ENCODE results near the gene KRT84.

The KRT84 gene, protein sequence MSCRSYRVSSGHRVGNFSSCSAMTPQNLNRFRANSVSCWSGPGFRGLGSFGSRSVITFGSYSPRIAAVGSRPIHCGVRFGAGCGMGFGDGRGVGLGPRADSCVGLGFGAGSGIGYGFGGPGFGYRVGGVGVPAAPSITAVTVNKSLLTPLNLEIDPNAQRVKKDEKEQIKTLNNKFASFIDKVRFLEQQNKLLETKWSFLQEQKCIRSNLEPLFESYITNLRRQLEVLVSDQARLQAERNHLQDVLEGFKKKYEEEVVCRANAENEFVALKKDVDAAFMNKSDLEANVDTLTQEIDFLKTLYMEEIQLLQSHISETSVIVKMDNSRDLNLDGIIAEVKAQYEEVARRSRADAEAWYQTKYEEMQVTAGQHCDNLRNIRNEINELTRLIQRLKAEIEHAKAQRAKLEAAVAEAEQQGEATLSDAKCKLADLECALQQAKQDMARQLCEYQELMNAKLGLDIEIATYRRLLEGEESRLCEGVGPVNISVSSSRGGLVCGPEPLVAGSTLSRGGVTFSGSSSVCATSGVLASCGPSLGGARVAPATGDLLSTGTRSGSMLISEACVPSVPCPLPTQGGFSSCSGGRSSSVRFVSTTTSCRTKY

DNA sequence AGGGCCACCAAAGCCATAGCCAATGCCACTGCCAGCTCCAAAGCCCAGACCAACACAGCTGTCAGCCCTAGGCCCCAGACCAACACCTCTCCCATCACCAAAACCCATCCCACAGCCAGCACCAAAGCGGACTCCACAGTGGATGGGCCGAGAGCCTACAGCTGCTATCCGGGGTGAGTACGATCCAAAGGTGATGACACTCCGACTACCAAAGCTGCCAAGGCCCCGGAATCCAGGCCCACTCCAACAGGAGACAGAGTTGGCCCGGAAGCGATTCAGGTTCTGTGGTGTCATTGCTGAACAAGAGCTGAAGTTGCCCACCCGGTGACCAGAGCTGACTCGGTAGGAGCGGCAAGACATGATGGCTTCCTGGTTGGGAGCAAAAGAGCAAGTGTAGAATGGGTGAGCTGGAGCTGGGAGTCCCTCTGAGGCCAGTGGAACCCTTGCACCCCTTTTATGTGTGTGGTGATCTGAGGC is at the start of gene KRT84:
Gene KRT84 (minus strand): TSS at position 427 of the 477 bp plus-strand sequence. CDS start 67 bp downstream, at position 360.
- DNase-seq (ENCODE audit: low read depth) = no peak

DNA sequence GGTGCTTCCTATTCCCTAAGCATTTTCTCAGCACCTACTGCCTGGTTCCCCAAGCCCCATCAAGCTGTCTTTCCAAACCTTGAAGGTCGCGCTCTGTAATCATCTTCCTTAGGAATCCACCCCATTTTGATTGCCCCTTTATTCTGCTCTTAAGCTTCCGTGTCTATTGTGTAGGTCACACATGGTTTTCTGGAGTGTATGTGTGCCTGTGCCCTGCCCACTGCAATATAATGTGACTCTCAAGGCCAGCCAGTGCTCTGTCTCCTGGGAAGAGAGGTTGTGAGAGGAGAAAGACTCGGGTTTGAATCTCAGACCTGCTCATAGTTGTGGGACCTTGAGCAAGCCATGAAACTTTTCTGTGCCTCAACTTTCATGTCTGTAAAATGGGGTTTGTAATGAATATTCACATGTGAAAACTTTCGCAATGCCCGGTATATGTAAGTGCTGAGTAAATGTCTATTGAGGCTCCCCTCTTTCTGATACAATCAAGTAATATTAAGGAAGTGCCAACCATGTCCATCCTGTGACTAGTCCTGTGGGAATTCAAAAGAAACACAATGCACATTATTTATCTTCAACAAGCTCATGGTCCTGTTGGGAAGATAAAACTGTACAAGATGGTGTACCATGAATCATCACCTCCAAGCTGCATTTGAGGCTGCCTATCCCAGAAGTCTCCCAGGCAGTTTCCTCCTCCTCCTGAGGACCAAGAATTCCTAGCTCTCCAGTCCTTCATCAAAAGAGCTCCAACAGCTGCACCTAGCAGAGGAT is 49.5 kb upstream of the KRT84 start:
- DNase-seq (ENCODE audit: low read depth) = no peak

DNA sequence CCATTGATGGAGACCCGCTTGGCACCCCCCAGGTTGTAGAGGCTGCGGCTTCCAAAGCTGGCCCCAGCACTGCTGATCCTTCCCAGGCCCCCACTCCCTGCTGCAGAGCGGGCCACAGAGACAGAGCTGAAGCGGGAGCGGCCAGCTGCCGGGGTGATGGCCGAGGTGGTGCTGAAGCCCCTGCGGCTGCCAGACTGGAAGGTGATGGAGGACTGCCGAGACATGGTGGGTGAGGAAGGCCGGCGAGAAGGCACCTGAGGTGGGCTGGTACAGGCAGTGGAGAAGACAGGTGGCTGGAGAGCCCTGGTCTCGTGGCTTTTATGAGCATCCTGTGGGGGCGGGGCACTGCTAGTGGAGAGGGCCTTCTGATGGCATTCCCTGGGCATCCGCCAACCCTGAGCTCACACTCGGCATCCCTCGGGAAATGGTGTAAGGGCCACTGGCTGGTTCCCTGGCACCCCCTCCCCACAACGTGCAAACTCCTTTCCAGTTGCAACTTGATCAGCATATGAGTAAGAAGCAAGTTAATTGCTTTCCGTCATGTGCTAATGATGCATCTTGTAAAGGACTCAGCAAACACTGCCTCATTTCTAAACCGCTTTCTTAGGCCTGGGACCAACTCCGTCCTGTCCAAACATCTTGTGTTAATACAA is 48.8 kb upstream of the KRT84 start, which contains the start of gene KRT75:
Gene KRT75 (minus strand): TSS at position 291 of the 653 bp plus-strand sequence. CDS start 67 bp downstream, at position 224.
- no peak for DNase-seq (ENCODE audit: low read depth)

DNA sequence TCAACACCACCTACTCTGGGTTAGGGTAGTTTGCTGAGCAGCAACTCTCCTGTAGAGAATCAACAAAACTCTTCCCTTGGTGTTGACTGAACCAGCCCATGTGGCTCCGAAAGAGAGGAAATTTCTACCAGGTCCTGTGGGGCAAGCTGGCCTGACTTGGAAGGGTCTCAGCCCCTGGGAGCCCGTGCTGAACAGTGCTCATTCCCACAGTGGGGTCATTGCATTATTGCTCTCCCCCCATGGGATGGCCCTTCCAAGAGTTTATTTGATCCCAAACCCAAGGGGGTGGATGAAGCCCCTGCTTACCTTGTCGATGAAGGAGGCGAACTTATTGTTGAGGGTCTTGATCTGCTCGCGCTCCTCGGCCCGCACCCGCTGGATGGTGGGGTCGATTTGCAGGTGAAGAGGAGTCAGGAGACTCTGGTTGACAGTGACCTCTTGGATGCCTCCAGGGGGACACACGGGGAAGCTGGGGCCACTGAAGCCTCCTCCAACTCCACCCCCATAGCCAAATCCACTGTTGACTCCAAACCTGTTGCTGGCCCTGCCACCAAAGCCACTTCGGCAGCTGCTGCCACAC is 48.1 kb upstream of the KRT84 start:
- no peak for DNase-seq (ENCODE audit: low read depth)

DNA sequence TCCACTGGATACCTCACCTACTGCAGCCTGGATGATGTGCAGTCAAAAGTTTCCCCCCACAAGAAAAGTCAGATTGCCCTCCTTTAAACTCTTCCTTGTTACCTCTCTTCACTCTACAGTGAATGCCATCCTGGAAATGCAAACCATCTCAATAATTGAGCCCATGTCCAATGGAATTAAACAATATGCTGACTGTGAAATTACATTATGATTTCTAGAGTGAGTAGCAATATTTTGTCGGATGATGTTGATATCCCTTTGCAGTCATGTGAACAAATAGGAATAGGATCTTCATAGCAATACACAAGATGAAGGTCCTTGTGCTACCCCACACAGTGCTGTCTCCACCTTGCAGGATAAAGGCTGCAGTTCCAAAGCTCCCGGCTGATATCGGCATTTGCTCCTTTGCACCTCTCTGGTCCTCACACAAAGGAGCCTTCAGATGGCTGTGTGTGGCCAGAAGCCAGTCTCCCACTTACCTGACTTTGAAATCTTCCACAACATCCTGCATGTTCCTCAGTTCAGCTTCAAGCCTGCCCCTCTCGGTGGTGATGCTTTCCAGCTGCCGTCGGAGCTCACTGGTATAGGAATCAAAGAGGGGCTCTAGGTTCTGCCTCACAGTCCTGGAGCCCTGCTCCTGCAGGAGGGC is 47.2 kb upstream of the KRT84 start:
- no peak for DNase-seq (ENCODE audit: low read depth)

DNA sequence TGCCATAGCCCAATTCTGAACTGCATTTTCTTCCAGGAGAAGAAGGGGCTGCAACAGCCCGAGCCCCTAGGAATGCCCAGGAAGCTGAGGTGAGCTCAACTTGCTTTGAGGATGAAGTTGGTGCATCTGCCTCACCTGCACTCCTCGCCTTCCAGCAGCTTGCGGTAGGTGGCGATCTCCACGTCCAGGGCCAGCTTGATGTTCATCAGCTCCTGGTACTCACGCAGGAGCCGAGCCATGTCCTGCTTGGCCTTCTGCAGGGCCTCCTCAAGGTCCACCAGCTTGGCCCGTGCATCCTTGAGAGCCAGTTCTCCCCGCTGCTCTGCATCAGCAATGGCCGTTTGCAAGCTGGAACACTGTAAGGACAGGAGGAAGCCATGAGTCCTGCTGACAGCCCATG is 42.7 kb upstream of the KRT84 start:
- no peak for DNase-seq (ENCODE audit: low read depth)

DNA sequence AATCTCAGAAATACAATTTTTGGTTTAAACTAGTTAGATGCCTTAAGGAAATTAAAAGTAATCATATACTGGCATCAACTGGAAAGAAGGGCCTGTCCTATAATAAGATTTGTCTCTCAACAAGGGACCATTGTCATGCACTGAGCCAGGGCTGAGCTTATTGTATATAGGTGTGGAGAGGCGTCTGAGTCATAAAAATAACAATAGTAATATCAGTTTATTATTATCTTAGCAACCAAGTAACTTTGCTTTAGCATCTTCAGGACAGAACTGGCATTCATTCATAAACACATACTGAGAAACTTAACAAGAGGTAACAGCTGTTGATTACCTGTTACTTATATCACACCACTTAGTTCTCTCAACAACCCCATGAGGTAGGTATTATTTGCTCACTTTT is 41.6 kb upstream of the KRT84 start:
- no peak for DNase-seq (ENCODE audit: low read depth)

DNA sequence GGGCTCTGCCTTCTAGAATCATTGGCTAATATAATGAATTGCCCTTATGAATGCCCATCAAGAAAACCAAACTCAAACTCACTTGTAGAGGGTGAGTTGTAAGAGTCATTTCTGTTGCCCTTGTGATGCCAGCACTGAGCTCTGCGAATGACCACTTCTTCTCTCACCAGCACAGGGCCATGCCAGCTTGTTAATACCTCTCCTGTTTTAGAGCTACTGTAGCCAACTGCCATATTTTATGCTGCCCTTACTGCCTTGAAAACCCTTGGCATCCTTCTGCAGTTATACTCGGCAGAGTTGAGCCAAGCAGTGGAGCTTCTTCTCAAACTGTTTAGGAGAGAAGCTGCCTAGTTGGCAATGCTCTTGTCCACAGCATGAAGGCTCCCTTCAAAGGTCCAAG is 40.6 kb upstream of the KRT84 start:
- no peak for DNase-seq (ENCODE audit: low read depth)

DNA sequence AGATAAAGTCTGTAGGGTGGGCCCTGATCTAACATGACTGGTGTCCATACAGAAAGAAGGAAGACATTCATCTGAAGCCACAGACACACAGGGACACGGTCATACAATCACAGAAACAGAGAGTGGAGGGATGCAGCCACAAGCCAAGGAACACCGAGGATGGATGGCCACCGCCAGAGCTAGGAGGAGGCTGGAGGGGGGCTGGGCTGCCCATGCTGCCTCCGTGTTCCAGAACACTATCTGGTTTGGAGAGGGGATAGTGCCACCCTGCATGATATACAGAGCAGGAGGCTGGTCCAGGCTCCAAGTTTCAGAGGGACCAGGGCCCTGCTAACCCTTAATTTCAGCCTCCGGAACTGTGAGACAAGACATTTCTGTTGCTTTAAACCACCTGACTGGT is 40.0 kb upstream of the KRT84 start:
- no peak for DNase-seq (ENCODE audit: low read depth)

DNA sequence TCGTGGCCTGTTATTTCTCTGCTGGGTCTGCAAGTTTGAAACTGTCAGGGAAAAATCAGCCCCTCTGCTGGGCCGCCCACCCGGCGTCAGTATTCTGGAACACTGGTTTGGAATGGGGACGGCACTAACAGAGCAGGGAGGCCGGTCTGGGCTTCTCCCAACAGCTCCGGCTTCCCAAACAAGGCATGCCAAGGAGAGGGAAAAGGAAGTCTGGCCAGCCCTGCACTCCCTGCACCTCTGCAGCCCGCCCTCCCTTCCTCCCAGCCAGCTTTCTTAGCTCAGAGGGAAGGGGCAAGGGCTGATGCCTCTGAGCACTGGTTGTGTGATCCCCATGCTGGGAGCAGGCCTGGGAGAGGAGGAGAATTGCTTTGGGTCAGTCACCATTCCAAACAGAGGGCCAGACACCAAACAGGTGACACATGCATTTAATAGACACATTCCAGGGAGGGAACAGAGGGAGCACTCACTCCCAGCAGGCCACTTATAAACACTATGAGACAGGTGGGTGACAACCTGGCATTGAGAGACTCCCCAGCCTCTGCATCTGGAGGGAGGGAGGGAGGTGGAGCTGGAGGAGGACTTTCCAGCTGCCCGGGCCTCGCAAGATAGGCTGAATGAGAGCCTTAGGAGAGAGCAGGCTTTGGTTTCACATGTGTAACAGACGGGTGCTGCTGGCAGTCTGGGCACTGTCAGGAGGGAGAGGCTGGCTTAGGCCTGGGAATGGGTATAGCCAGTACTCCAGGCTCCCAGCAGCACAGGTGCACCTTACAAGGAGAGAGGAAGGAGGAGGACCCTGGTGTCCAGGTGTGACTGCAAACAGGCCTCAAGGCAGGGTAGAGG is 38.4 kb upstream of the KRT84 start:
- DNase-seq (ENCODE audit: low read depth) = no peak

DNA sequence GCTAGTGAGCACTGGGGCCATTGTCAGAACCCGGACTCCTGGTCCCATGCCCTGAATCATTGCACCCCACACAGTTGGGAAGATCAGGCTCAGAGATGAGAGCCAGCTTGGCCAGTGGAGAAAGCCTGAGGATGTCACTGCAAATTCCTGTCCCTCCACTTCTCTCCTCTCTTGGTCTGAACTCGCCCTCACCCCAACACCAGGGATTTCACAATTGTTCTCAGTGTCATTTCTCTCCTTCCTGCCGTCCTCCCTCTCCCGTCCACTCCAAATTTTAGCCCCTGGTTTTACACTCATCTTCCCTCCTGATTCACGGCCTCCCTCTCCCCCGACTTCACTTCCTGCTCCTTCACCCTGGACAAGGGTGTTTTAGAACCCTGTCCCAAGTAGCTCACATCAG is 37.6 kb upstream of the KRT84 start:
- no peak for DNase-seq (ENCODE audit: low read depth)

DNA sequence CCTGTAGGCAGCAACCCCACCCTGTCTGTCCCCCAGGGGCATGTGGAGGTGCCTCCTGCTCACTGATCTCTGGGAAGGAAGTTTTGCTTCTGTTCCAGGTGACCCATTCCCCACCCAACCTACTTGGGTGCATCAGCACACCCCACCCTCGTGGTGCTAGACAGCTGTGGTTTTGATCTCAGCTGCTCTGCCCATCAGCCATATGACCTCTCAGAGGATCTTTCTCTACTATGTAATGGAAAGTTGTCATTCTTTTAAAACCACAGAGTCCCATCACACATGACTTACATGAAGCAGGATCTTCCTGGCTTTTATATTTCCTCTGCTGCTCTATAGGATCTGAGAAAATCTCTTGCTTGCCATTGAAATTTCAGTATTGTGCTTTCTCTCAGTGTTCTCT is 34.2 kb upstream of the KRT84 start:
- no peak for DNase-seq (ENCODE audit: low read depth)

DNA sequence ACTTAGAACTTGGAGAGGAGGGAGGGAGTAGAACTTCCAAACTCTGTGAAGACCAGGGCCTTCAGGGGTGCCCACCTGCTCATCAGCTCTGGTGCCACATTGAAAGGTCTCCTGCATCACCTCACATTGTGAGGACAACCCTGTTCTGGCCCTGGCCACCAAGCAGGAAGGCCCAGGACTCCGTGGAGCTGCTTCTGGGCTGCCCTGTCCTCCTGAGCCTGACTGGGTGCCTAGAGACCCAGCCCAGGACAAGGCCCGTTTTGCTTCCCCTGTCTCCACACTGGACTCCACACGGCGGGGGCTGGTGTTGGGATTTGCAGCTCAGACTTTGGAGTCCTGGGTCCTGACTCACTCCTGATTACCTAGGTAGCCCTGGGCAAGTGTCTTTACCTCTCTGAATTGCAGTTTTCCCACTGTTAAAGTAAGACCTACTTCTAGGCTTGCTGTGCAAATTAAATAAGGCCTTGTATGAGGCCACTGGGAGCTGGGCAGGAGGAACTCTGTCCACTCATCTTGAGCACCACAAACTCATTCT is 33.2 kb upstream of the KRT84 start:
- no peak for DNase-seq (ENCODE audit: low read depth)

DNA sequence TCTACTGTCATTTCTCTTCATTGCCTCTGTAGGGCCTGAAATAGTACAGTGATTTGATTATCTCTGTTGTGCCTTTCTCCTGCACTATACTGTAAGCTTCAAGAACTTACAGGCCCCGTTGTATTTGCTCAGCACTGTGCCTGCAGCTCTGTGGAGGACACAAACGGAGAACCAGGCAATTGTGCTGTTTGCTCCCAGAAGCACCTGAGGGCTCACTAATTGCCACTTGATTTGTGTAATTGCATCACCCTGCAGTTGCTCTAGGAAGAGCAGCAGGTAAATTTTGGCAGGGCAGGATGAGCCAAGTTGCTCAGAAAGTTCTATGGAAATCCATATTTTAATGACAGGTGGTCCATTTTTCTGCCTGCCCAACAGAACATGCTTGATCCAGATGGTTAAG is 32.3 kb upstream of the KRT84 start:
- DNase-seq (ENCODE audit: low read depth) = no peak

DNA sequence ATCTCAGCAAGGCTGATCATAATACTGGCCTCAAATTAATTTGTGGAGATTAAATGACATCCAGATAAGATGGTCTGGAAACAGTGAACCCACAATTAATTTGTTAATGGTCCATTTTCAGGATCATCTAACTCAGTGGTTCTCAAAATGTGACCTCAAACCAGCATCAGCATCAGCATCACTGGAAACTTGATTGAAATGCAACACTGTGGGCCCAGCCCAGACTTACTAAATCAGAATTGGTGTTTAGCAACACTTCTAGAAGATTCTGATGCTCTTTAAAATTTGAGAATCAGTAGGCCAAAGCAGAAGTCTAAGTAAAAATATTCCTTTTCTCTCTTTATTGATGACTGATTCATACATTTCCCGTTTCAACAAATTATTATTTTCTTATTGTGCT is 31.3 kb upstream of the KRT84 start:
- no peak for DNase-seq (ENCODE audit: low read depth)

DNA sequence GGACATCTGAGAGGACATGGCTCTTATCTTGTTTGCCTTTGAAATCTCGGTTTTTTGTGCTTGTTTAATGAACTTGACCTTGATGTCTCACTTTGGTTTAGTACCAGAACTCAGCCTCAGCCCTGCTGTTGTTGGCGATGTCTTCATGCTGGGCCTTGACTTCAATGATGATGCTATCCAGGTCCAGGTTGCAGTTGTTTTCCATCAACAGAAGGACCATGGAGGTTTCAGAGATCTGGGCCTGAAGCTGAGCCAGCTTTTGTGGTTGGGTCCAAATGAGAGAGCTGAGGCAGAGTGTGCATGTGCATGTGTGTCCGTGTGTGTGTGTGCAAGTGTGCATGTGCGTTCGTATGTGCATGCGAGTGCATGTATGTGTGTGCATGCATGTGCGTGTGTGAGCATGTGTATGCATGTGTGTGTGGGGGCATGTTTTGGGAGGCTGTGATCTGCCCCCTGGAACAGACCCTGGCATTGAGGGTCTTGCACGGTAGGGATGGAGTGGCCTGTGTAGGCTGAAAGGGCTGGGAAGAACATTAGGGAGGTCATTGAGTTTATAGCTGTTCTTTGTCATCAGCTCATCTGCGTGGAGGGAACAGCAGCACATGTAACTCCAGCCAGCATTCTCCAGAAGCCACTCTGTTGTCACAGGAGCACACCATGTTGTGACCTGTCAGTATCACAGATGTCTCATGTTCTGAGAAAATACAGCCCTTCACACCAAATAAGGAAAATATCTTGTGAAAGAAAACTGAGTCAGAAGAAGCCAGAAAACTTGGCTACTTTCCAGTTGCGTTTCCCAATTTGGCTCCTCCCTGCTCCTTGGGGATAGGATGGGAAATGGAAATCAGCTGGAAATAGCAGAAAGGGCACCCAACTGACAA is 30.7 kb upstream of the KRT84 start:
- DNase-seq (ENCODE audit: low read depth) = peak; percentile 57

DNA sequence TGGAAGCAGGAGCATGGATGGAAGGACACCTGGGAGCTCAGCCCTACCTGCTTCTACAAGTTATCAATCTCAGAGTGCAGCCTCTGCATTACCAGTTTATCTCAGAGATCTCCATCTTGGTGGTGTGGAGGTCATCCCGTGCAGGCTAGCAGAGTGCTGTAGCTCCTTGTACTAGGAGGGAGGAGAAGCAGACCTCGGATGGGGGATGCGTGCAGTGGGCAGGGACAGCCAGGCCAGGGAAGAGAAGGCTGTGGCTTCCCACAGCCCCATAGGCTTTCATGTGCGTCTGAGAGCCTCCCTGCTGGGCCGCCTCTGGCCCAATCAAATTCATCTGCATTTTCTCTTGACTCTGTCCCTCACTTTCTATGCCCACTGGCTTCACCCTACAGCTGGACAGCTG is 29.5 kb upstream of the KRT84 start:
- no peak for DNase-seq (ENCODE audit: low read depth)

DNA sequence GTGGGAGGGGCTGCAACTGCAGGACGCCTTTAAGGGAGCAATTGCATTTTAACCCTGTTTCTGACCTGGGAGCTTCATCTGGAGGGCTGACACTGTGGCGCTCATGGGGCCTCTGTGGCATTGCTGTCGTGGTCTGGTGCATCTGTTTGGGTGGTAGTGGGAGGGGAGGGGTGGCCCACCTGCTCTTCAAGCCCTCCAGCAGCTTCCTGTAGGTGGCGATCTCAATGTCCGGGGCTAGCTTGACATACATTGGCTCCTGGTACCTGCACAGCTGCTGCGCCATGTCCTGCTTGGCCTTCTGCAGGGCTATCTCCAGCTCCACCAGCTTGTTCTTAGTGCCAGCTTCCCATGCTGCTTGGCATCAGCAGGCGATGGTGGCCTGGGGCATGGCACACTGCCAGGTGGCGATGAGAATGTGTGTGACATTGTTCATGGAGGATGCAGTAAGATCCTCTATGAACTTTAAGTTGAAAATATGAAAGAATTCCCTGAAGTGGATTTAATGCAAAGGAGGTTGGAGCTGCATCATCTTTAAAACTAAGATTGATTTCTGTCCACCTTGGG is 28.4 kb upstream of the KRT84 start:
- DNase-seq (ENCODE audit: low read depth) = no peak

DNA sequence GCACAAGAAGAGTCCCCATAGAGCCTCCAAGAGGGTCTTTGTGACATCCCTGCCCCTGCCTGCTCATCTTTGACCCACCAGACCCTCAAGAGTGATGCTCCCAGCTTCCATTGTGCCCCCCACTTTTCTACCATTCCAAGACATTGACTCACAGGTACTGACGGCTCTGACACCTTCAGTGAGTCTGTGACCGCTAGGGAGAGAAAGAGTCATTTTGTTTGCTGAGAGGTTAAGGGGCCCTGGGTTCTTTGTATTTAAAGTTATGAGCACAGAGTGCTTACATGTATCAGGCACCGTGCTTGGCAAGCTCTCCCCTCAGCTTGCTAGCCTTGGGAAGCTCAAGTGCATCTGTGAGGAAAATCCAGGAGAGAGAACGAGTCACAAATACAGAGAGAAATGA is 27.8 kb upstream of the KRT84 start:
- no peak for DNase-seq (ENCODE audit: low read depth)
